GM18858 (cell line): ENCODE measurements around the gene TAF1C.
A peak's percentile ranks its signal among the peaks of the same experiment; 100 is the strongest.

Experiments
- ATAC-seq: cut with Tn5 transposase; IDR thresholded peaks from one replicate; pipeline ENCODE4 v1.9.1; 2021; ENCODE audit not compliant: unreplicated experiment

The TAF1C gene

DNA sequence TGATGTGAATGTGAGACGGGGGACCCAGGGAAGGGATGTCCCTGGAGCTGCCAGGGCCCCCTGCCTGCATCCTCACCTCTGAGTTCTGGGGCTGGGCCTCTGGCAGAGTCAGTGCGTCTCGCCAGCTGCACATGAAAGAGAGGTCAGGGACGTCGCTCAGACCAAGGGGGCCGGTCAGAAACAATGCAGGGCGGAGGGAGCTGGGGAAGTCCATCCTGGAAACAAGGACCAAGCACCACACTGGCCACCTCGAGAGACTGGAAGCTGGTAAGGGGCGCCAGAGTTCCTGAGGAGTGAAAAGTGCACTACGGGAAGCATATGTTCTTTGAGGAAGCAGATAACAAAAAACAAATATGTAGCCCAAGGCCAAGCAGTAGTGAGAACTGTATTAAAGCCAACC lies 2.1 kb downstream of the TAF1C start:
- no peak for ATAC-seq

DNA sequence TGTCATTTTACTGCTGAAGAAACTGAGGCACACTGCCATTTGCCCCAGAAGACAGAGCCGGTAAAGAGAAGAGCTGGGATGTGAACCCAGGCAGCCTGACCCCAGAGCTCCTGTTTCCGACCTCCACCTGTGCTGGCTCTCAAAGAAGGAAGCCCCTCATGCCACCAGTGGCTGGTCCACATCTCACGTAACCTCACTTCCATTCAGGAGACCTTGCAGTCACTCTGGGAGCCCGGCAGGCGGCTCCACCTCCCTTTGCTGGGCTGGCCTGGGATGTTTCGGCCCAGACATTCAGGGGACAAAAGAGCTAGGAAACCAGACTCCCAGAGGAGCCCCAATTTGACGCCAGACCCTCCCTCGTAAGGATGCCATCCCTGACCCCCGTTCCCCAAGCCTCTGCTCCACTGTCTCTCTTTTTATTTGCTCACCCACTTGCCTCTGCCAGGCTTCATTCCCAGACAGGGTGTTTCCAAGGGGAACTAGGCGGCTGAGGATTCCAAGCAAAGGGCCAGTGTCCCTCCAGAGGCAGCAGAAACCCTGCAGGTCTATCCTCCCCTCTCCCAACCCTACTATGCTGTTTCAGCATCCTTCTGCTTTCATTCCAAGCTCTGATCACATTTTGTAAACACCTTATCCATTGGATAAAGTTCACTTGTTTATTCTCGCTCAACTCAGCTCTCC lies 2.8 kb downstream of the TAF1C start:
- no peak for ATAC-seq

DNA sequence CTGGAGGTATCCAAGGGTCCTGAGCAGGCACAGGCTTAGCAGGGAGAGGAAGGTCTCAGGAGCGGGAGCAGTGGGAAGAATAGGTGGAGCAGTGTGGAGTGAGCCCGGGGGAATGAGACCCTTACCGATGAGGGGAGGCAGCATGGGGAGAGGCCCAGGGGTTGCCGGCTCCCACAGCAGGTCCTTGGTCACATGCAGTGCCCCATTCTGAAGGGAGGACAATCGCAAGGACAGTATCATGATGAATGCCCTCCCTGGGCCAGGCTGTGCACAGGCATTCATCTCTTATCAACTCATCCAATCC lies 3.3 kb downstream of the TAF1C start:
- no peak for ATAC-seq

DNA sequence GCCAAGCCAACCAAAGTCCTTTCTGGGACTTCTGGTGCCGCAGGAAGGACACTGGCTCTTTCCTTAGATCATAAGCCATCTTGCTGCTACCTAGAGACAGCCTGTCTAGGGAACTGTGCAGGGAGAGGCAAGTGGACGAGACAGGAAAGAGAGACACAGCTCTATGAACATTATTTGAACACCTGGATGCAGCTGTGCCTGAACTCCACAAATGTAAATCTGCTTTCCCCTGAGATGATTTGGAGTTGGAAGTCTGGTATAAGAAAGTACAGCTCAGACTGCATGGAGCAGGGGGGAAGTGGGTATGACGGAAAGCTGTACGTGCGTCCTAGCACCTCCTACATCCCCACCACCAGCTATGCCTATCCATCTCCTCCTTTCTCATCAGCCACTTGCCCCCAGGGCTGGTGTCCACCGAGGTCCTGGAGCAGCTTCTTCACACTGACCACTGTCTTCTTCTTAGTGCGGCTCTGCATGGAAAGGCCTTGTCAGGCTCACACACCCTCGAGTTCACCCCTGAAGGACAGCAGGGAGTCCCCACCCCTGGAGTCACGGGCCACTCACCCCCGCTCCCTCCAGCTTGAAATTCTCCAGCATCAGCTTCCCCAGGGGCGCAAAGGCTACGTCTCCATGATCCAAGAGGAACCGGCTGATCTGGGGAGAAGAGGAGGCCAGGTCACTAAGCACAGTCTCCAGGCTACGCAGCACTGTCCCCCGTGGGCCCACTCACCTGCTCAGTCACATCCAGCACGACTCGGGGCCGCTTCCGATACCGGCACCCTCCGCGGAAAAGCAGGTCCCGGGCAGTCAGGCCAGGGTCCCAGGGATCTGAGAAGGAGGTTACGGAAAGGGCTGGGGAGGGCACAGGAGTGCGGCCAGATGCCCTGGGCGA lies 3.9 kb downstream of the TAF1C start:
- no peak for ATAC-seq

DNA sequence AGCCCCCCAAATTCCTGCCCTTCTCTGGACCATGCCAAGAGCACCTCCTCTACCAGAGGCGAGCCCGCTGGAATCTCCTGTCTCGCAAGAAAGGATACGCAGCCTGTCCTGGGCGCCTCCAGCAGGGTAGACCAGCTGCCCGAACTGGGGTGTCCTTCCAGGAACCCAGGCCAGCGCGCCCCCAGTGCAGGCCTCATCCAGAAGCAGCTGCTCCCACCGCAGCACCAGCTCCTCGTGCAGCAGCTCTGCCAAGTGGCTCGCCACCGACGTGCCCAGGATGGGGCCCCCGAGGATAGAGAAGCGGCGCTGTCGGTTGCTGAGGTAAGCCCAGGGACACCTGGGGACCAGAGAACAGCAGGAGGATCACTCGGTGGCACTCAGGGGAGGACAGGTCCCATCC lies 4.8 kb downstream of the TAF1C start:
- ATAC-seq: no peak

DNA sequence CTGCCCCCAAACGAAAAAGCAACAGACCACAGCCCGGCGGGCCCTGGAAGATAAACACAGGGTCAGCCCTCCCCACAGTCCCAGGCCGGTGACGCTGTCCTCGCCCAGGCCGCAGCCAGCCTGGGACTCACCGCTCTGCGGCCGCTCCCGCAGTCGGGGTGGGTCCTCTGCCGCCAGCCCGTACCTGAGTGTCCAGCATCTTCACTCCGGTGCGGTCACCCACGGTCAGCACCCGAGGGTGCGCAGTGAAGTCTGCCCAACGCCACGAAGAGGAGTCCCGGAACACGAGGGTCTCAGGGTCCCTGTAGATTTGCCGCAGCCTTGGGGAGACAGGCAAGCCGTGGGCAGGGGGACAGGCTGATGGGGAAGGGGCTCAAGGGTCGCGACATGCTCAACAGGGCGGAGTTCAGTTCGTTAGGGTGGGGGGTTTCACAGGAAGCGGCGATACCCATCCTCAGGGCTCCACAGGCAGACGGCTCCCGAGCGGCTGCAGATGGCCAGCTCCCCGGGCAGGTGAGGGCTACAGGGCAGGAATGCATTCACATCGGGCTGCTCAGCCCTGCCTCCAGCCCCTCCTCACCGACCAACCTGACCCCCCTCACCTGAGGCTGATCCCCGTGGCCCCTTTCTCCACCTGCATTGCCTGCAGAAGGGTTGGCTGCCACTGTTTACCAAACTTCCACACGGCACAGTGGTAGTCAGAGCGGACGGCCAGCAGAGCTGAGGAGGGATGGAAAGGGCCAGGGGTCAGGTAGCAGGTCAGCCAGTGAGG lies 5.5 kb downstream of the TAF1C start:
- ATAC-seq: no peak

DNA sequence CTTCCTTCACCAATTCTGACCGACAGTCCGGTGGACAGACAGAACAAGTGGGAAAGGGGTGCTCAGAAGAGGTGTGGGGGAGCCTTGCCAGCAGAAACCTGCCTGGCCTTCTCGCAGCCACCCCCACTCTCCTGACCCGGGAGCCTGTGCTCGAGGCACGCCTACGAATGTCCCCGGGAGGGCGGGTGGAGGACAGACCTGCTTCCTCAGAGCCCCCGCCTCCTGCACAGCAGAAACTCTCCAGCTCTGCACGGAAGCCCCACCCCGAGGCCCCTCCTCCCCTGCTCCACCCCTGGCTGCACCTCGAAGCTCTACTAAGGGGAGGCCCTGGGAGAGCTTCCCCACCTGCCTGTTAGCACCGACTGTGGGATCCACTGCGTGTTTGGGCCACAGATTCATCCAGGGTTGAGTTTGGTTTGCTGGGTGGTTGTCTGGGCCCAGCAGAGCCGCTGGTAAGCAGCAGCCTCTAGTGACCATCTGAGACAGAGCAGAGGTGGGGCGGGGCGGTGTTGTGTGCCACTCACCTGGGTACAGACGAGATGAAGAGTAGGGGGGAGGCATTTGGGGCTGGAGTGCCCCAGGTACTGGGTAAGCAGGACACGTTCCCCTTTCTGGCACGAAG lies 6.2 kb downstream of the TAF1C start:
- no peak for ATAC-seq

DNA sequence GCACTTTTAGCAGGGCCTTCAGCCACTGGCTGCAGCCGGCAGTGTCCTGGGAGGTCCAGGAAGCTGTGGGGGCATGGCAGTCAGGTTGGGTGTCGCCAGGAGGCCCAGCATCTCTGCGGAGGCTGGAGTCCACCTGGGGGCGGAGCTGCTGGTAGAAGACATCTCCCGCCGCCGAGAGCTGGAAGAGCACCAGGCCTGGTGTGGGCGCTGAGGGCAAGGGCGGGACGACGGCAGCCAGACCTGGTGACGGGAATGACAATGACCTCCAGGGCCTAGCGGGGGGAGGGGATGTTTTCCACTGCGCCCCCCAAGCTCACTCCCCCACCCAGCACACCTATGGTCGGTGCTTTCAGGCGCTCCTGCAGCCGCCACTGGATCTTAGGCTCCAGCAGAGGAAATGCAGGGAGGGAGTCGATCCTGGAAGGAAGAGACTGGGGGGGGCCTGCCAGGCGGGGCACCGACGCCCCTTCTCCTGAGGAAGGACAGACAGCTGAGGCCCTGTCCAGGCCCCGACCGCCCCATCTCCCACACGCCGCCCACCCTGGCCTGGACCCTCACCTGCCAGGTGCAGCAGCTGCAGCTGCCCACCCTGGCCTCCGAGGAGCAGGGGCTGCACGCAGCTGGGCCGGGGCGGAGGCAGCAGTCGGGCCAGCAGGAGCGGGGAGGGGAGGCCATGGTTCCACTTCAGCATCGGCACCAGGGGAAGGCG lies 7.1 kb downstream of the TAF1C start:
- no peak for ATAC-seq

DNA sequence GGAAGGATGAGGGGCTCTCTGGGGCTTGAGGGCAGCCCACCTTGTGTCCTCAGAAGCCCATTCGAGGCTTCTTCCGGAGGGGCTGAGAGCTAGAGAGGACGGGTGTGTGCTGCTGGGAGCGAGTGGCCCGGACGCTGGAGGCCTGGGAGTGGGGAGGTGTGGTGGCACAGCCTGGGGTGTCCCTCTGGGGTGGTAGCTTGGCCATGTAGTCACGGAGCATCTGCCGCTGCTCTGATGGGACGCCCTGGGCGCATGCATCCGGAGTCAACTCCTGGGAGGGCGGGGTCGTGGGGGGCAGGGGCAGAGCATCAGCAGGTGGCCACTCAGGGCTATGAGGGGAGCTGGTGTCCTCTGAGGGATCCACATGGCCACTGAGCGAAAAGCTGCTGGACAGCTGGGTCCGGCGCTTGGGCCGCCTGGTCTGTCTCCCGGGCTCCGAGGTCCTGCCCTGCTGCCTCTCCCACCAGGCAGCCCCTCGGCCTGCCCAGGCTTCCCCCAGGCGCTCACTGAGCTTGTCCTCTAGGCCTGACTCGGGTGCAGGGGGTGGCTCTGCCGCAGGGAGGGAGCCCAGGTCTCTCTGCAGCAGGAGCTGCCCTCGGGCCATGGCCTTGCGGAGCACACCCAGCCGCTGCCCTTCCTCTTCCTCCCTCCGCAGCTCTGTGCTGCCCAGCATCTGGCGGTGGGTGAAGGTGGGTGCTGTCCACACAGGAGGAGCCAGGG lies 7.8 kb downstream of the TAF1C start:
- no peak for ATAC-seq

DNA sequence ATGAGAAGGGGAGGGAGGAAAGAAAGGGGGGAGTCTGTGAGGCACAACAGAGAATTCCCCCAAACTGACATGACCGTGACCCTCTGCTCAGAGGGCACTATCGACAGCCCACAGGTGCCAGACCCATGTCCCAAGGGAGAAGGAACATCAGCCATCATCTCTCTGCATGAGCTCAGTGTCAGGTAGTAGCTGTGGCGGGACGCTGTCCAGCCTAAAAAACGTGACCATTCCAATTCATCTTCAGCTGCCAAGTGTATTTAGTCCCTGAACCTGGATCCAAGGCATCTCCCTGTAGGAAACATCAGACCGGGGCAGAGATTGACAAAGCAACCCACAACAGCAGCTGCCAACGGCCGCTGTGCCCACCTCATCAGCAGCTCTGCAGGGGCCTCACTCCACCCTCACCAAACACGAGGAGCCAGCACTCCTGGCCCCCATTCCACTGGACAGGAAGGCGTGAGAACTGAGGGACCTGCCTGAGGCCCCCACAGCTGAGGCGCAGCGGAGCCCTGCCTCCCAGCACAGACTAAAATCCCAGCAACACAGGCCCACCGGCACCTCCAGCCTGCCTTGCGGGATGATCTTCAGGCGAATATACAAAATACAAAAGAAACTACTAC lies 8.6 kb downstream of the TAF1C start:
- ATAC-seq: no peak

DNA sequence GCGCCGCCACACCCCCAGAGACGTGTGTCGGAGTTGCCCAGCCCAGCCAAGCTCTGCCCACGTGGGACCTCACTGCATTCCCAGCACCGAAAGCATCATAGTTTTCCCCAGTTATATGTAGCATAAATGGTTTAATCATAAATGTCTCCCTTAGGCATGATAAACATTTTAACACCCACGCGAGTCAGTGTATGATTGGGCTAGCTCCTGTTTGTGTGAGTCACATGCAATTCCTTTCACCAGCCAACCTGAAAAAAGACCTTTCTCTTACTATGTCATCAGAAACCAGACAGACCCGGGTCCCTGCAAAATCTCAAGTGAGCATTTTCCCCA lies 9.2 kb downstream of the TAF1C start:
- ATAC-seq: no peak

DNA sequence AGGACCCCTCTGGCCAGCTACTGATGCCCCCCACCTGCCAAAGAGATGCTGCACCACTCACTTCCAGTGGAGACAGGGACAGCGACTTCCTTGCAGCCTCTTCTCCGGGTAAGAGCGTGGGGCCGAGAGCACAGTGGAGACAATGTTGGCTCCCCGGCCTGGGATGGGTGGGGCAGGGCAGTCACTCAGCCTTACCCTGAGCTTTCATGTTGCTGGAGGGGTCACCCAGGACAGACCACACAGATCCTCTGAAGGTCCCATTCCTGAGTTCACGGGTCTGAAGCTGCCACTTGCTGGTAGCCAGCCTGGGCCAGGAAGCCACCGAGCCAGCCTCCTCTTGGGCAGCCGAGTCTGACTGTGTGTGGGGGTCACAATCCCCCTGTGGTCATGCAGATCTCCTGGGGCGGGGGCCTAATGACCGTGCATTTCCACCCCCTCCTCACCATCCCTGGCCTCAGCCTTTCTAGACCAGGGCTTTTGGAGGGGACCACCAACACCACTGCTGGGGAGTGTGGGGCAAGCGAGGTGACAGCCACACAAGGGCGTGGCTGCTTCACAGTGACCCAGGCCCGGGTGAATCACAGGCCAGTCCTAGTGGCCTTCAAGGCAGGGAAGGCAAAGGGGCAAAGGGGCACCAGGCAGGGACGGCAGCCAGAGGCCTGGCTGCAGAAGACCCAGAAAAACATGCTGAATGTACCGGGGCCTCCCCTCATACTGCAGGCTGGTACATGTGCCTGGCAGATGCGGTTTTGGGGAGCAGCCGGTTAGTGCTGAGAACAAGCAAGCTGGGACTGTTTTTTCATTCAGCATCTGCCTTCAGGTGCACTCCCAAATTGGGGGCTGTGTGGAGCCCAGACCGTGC lies 10.4 kb downstream of the TAF1C start:
- no peak for ATAC-seq

DNA sequence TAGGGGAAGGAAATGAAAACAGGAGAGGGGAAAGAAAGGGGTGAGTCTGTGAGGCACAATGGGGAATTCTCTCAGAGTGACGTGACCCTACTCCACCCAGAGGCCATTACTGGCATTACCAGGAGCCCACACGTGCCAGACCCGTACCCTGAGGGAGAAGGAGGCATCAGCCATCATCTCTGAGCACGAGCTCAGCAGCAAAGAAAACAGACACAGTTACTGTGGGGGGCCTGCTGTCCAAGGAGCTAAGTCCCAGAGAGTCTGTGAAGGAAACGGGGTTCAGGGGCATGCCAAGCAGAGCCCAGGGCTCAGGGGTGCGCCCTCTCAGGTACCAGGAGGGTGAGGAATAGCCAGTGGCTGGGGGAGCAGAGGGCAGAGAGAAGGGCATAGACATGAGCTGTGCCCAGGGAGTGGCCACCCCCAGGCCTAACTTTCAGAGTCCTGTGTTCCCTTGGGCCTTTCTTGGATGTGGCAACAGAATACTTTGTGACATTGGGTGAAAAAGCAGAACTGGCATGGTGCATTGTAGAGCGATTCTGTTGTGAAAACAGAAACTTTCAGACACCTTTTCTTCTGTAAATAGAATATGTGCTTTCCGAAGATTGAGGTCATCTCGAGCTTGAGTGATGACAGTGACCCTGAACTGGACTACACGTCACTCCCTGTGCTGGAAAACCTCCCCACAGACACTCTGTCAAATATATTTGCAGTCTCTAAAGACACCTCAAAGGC lies 11.3 kb downstream of the TAF1C start:
- ATAC-seq: peak; percentile 62

DNA sequence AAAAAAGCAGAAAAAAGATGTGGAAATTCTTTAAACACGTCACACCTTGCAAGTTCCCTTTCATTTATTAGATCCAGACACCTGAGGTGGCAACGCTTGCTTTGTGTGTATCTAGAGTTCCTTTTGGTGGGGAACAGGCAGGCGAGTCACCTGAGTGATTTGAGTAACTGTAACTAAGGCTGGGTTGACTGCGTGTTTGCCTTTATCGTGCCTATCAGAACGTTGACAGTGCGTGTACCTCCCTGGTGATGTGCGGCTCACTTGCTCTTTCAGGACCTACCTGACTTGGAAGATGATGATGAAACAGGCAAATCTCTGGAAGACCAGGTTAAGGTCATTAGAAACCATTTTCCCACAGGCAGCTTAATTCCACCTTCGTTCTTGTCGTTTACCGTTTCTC lies 12.5 kb downstream of the TAF1C start:
- no peak for ATAC-seq

DNA sequence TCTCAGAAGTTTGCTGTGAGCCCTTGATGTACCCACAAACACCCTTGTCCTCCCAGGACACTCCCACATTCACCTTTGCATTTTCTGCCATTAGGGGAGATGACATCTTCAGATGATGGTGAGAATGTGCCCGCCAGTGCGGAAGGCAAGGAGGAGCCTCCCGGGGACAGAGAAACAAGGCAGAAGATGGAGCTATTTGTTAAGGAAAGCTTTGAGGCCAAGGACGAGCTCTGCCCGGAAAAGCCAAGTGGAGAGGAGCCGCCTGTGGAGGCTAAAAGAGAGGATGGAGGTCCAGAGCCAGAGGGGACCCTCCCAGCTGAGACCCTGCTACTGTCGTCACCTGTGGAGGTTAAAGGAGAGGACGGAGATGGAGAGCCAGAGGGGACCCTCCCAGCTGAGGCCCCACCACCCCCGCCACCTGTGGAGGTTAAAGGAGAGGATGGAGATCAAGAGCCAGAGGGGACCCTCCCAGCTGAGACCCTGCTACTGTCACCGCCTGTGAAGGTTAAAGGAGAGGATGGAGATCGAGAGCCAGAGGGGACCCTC lies 17.0 kb downstream of the TAF1C start:
- ATAC-seq: no peak

DNA sequence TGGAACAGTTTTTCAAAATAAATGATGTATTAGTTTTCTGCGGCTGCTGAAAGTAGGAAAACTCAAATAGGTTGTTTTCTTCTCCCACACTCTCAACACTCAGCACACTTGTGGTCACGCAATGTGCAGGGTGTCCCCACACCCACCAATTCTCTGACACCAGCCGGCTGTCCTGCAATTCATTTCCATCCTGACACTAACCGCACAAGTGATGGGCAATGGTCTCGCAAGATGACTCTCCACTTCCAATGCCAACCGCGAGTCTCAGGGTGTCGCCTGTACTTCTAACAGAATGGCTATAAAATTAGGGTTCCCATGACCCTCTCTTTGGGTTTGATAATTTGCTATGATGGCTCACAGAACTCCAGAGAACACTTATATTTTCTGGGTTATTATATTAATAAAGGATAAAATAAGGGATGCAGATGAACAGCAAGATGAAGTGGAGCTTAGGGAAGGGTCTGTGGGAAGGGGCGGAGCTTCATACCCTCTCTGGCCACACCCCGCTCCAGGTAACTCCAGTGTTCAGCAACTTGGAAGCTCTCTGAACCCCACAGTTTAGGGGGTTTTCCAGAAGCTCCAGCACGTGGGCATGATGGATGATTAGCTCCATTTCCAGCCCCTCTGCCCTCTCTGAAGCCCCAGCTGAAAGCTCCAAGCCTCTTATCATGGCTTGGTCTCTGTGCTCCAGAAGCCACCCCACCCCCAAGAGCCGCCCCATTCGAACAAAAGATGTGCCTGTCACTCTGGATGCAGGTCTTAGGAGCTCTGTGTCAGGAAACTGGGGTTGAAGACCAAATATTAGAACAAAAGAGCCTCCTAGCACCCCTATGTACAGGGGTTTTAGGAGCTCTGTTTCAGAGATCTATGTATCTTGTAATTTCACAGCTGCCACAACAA lies 19.8 kb downstream of the TAF1C start:
- ATAC-seq: no peak

DNA sequence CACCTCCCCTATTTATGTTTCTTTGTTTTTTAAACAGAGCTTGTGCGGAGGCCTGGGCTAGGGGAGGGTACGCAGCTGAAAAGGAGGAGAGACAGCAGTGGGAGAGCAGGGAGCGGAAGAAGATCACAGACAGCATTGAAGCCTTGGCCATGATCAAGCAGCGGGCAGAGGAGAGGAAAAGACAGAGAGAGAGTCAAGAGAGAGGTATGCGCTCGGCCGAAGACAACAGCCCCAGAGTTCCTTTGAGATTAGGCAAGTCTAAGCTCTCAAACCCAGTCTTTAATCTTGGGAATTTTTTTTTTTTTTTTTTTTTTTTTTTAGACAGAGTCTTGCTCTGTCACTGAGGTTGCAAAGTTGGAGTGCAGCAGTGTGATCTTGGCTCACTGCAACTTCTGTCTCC lies 21.1 kb downstream of the TAF1C start:
- ATAC-seq: no peak
